Brain microvascular endothelial cell (primary cell): ENCODE results near the gene NCKAP5L.

Experiments
- DNase-seq: peaks from one replicate; pipeline ENCODE4 v3.0.0-alpha.2; 2020
- H3K27ac ChIP-seq: fragments of 250-450 bp; sonication (Bioruptor Pico); 2 replicates; pipeline ENCODE4 v1.5.1; 2020; ENCODE audit warnings: mild to moderate bottlenecking, moderate library complexity
- H3K27me3 ChIP-seq: fragments of 250-450 bp; sonication (Bioruptor Pico); replicated peaks from 2 replicates; pipeline ENCODE4 v1.5.1; 2020; ENCODE audit warnings: mild to moderate bottlenecking
- H3K36me3 ChIP-seq: fragments of 250-450 bp; sonication (Bioruptor Pico); replicated peaks from 2 replicates; pipeline ENCODE4 v1.5.1; 2020; ENCODE audit warnings: mild to moderate bottlenecking
- H3K4me3 ChIP-seq: 2 replicates; pipeline ENCODE4 v1.5.1; 2011; ENCODE audit warnings: low read depth, mild to moderate bottlenecking, control low read depth, low read length, moderate library complexity
- CTCF ChIP-seq: IDR thresholded peaks from 2 replicates; pipeline ENCODE4 v1.5.1; 2011; ENCODE audit warnings: low read depth, mild to moderate bottlenecking, moderate library complexity, low read length, control low read depth, inconsistent platforms; ENCODE audit errors: missing control alignments
- in situ Hi-C: cut with HindIII; loops from 2 replicates; pipeline ENCODE4 v1.10.0; 2017; ENCODE audit warnings: low sequenced_read_pairs, low pct_ligation_motif_present

The NCKAP5L gene

DNA sequence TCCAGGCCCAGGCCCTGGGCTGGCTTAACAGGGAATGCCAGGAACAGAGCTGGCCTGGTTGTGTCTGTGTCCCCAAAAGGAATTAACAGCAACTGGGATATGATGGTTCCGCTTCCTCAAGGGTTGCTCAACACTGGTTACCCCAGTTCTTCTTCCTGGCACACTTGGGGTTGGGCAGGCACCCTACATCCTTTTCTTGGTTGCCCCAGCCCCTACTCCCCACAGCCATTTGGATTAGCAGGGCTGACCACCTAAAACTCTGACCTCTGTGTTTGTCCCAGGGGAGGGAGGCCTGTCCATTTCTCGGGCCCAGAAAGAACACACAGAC is 30.8 kb downstream of the NCKAP5L start:
- Histone ChIP-seq H3K36me3 (peaks cover 68% of the 10 kb centered on the region), H3K27me3 (no peaks in the 10 kb centered on the region), H3K27ac (no peak overlapping the region), H3K4me3 (no peak overlapping the region)
- no peak for DNase-seq
- in situ Hi-C loops: no loop called here
- no peak for TF ChIP-seq CTCF

DNA sequence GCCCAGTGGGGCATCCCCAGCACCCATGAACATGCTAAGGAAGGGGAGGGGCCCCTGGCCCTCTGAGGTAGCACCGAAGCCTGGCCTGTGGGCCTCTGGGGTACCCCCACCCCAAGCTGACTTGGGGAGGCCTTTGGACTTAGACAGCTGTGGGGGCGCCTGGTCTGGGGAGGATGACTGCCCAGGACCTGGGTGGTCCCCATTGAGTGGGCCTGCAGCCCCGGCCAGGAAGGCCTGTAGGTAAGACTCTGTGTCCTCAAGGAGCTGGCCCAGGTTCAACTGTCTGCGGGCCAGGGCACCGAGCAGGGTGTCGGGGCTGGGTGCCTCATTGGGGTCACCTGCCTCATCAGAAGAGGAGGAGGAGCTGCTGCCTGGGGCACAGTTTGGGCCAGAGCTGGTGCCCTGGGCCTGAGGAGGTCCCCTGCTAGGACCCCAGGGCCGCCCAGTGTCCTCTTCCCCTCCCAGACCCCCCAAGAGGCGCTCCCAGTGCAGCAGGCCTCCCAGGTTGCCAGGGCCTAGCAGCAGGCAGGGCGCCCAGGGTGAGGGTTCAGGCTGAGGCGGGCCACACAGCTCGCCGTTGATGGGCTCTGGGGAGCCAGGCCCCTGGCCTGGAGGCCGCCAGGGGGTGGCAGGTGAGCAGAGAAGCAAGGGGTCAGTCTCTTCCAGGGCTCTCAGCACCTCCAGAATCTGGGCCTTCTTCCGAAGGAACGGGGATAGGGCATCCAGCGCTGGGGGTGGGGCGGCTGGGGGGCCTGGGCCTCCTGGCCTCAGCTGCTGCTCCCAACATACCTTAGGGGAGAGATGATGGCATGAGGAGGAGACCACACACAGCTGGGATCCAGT is 31.4 kb downstream of the NCKAP5L start:
- TF ChIP-seq CTCF: no peak
- peaks cover 71% of the 10 kb centered on the region for H3K36me3 ChIP-seq
- DNase-seq: no peak
- H3K27ac ChIP-seq: no peak overlapping the region
- no peak overlapping the region for H3K4me3 ChIP-seq
- in situ Hi-C loops: no loop called here
- no peaks in the 10 kb centered on the region for H3K27me3 ChIP-seq

DNA sequence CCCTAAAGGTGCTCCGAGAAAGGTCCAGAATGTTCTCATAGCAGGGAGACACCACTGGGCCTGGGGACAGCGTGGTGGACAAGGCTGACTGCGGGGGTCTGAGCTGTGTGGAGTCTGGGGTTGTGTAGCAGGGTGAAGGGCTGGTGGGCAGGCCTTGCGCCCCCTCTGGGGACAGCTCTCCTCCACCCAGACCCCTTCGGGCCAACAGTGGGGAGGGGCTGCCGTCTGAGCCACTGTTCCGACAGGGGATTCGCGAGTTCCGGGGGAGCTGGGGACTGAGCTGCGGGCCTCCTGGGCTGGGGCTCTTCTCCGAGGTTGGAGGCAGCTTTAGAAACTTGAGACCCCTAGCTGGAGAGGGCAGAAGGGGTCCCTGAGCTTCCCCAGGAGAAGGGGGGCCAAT is 32.1 kb downstream of the NCKAP5L start:
- Histone ChIP-seq H3K4me3 (no peak overlapping the region), H3K36me3 (peaks cover 66% of the 10 kb centered on the region), H3K27me3 (no peaks in the 10 kb centered on the region), H3K27ac (no peak overlapping the region)
- no peak for DNase-seq
- in situ Hi-C loops: no loop called here
- no peak for TF ChIP-seq CTCF

DNA sequence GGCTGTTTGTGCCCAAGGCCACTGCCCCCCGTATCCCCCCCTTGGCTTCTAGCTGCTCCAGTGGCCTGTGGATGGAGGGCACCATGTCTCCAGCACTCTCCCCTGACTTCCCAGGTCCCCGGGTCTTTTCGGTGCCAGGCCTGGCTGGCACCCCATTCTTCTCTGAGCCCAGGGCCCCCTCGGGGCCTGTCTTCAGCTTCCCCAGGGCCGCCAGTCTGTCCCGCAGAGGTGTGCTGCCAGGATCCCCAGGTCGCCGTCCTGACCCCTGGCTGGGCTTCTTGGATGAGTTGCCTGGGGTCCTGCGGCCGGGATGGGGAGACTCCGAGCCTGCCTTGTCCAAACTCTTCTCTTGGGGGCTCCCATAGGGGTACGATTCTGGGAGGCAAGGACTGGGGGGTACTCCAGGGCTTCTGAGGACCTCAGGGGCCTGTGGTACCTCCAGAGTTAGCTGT is 32.5 kb downstream of the NCKAP5L start:
- no peaks in the 10 kb centered on the region for H3K27me3 ChIP-seq
- H3K36me3 ChIP-seq: peaks cover 65% of the 10 kb centered on the region
- in situ Hi-C loops: no loop called here
- no peak for DNase-seq
- H3K27ac ChIP-seq: no peak overlapping the region
- no peak for TF ChIP-seq CTCF
- no peak overlapping the region for H3K4me3 ChIP-seq

GRCh38 chr12:49794811-49795653 is 33.2 kb downstream of the NCKAP5L start:
- no peak overlapping the region for H3K27ac ChIP-seq
- peaks cover 66% of the 10 kb centered on the region for H3K36me3 ChIP-seq
- H3K27me3 ChIP-seq: no peaks in the 10 kb centered on the region
- in situ Hi-C loops: no loop called here
- no peak overlapping the region for H3K4me3 ChIP-seq
- DNase-seq: no peak
- no peak for TF ChIP-seq CTCF
